ENCODE measurements around the gene ICAM5.
"Not testable (repeated sequence)": the region's sequence is repeated elsewhere in the genome, so short reads cannot be mapped to it uniquely, and the experiment has no call there.

Gene ICAM5

DNA sequence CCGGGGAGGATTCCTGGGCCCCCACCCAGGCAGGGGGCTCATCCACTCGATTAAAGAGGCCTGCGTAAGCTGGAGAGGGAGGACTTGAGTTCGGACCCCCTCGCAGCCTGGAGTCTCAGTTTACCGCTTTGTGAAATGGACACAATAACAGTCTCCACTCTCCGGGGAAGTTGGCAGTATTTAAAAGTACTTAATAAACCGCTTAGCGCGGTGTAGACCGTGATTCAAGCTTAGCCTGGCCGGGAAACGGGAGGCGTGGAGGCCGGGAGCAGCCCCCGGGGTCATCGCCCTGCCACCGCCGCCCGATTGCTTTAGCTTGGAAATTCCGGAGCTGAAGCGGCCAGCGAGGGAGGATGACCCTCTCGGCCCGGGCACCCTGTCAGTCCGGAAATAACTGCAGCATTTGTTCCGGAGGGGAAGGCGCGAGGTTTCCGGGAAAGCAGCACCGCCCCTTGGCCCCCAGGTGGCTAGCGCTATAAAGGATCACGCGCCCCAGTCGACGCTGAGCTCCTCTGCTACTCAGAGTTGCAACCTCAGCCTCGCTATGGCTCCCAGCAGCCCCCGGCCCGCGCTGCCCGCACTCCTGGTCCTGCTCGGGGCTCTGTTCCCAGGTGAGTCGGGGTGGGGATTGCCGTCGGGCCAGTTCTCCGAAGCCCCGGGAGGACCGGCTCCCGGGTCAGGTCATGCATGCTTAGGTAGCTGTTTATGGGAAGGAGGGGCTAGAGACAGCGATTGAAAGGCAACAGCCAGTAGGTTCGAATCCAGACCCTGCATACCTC is 18.9 kb upstream of the ICAM5 start, which contains the start of gene ICAM1:
Gene ICAM1, plus strand, starts transcription at position 505 of the 779 bp plus-strand sequence. Its CDS starts 40 bp downstream, at position 545.
- TF ChIP-seq, protein P1, sequence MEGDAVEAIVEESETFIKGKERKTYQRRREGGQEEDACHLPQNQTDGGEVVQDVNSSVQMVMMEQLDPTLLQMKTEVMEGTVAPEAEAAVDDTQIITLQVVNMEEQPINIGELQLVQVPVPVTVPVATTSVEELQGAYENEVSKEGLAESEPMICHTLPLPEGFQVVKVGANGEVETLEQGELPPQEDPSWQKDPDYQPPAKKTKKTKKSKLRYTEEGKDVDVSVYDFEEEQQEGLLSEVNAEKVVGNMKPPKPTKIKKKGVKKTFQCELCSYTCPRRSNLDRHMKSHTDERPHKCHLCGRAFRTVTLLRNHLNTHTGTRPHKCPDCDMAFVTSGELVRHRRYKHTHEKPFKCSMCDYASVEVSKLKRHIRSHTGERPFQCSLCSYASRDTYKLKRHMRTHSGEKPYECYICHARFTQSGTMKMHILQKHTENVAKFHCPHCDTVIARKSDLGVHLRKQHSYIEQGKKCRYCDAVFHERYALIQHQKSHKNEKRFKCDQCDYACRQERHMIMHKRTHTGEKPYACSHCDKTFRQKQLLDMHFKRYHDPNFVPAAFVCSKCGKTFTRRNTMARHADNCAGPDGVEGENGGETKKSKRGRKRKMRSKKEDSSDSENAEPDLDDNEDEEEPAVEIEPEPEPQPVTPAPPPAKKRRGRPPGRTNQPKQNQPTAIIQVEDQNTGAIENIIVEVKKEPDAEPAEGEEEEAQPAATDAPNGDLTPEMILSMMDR (IDR thresholded peaks at IDR 0.05), result no peak
- H3K4me3 ChIP-seq, result peak within 1 kb of the TSS; percentile 70

DNA sequence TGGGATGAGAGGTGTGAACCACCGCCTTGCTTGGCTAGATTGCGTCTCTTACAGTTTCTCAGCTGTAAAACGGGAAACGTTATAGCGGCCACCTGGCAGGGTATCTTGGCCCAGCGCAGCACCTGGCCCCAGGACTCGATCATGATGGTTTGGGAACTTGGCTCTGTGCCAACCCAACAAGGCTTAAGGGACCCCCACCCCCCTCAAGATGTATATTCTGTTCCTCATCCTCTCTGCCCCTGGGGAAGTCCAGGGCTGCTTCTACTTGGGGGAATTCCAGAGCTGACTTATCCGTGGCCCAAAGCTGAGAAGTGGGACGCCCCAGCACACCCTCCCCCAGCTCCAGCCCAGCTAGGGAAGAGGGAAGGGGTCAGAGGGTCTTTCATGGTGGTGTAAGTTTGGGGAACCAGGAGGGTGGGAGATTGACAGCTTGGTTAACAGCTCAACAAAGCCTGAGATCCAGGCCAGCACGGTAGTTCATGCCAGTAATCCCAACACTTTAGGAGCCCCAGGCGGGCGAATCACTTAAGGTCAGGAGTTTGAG is 18.1 kb upstream of the ICAM5 start:
- TF ChIP-seq, protein P1 (IDR thresholded peaks at IDR 0.05), result no peak
- Histone ChIP-seq H3K4me3 (peak overlapping the region; percentile 70), H3K27ac (peak overlapping the region in 1 of 2 donors; percentile 85)
- no peak for DNase-seq (ENCODE audit: low spot score)

More for the DNA sequence above, 18.9 kb upstream of the ICAM5 start, which contains the start of gene ICAM1:
- H3K27ac ChIP-seq, result peak within 1 kb of the TSS; percentile 46 to 85
- no peak for DNase-seq (ENCODE audit: low spot score)

DNA sequence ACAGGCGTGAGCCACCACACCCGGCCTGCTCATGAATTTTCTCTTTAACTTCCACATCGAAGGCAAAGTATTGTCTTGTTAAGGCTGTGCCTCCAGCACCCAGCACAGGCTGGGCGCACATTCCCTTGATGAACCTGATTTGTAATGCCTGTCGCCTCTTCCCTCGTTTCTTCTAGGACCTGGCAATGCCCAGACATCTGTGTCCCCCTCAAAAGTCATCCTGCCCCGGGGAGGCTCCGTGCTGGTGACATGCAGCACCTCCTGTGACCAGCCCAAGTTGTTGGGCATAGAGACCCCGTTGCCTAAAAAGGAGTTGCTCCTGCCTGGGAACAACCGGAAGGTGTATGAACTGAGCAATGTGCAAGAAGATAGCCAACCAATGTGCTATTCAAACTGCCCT is 15.2 kb upstream of the ICAM5 start:
- Histone ChIP-seq H3K27ac (no peak overlapping the region), H3K4me3 (no peak overlapping the region)
- no peak for DNase-seq (ENCODE audit: low spot score)
- TF ChIP-seq, protein P1 (IDR thresholded peaks at IDR 0.05), result no peak

DNA sequence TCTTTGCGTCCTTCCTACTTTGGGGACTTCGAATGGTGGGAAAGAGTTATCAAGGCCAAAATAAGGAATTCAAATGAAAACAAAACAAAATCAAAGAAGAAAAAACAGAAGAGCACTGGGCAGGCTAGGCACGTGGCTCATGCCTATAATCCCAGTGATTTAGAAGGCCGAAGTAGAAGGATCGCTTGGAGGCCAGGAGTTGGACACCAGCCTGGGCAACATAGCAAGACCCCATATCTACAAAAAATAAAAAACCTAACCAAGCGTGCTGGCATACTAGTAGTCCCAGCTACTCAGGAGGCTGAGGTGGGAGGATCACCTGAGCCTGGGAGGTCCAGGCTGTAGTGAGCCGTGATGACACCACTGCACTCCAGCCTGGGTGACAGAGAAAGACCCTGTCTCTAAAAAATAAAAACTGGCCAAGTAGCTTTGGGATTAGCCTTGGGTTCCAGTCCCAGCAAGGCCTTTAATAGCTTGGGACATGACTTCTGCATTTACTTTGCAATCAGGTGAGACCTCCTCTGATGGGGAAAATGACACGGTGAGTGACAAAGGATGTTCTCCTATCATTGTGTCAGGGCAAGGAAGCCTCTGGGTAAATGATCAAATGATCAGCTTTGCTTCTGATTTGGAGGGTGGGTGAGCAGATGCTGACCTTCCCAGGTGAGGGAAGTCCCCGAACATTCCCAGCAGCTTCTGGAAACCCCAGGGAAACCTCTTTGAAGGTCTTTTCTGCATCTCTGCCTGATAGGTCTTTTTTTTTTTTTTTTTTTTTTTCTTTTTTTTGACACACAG is 11.8 kb upstream of the ICAM5 start:
- Histone ChIP-seq H3K4me3 (no peak overlapping the region), H3K27ac (no peak overlapping the region)
- DNase-seq (ENCODE audit: low spot score), result no peak
- TF ChIP-seq, protein P1 (IDR thresholded peaks at IDR 0.05), result no peak

DNA sequence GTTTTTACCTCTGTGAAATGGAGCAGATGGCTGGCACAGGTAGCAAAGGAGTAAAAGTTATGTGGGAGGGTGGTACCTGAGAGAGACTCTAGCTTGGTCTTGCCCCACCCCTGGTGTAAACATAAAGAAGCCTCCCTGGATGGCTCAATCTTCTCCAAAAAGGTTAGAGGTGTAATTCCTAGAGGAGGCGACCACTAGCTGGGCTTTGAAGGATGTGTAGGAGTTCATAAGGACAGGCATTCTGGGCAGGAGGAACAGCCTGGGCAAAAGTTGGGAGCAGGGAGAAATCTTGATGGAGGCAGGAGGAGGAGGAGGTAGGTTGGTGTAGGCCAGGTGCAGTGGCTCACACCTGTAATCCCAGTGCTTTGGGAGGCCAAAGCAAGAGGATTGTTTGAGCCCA is 10.8 kb upstream of the ICAM5 start:
- Histone ChIP-seq H3K4me3 (no peak overlapping the region), H3K27ac (no peak overlapping the region)
- DNase-seq (ENCODE audit: low spot score), result no peak
- TF ChIP-seq, protein P1 (IDR thresholded peaks at IDR 0.05), result no peak

DNA sequence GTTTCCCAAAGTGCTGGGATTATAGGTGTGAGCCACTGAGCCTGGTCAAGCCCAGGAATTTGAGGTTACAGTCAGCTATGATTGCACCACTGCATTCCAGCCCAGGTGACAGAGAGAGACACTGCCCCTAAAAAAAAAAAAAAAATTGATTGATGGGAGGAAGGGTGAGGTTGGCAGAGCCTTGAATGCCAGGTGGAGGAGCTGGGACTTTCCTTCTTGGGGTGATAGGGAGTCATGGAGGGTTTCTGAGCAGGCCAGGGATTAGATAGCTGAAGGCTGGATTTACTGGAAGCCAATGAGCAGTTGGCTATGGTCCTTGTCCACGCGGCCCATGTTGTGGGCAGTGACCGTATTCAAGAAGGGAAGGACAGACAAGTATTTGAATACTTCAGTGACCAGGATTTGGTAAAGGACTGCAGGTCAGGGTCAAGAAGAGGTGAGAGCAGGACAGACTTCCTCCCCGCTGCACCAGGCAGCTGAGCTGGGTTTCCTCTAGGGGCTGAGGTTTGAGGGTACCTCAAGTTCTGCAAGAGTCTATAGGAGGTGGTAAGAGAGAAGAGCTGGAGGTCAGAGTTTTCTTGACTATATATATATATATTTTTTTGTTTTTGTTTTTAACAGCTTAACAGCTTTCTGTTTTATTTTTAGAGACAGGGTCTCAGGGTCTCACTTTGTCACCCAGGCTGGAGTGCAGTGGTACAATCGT is 9.9 kb upstream of the ICAM5 start:
- no peak overlapping the region for H3K4me3 ChIP-seq
- H3K27ac ChIP-seq, result no peak overlapping the region
- TF ChIP-seq, protein P1 (IDR thresholded peaks at IDR 0.05), result no peak
- no peak for DNase-seq (ENCODE audit: low spot score)

DNA sequence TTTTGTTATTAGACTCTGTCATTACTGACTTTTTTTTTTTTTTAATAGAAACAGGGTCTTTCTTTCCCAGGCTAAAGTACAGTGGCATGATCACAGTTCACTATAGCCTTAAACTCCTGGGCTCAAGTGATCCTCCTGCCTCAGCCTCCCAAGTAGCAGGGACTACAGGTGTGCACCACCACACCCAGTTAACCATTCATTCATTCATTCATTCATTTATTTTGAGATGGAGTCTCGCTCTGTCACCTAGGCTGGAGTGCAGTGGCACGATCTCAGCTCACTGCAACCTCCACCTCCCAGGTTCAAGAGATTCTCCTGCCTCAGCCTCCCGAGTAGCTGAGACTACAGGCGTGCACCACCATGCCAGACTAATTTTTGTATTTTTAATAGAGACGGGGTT is 7.7 kb upstream of the ICAM5 start:
- not testable (repeated sequence) for H3K4me3 ChIP-seq

More for the DNA sequence above, 7.7 kb upstream of the ICAM5 start:
- not testable (repeated sequence) for H3K27ac ChIP-seq; DNase-seq (ENCODE audit: low spot score)
